GM23338 (cell line): ENCODE results near the gene CUX1.

Source experiments
- CREB1 ChIP-seq: fragments of 250-450 bp; sonication (Bioruptor Pico); IDR thresholded peaks from 2 replicates; pipeline ENCODE4 v1.5.0; 2020; ENCODE audit warnings: low read depth, mild to moderate bottlenecking, moderate library complexity
- EZH2 ChIP-seq: fragments of 200-600 bp; sonication (generic); IDR thresholded peaks from one replicate; pipeline ENCODE4 v1.8.0; 2017; ENCODE audit warnings: antibody characterized with exemption, mild to moderate bottlenecking, low read depth; ENCODE audit not compliant: unreplicated experiment
- EZH2phosphoT487 ChIP-seq: fragments of 200-600 bp; sonication (generic); IDR thresholded peaks from one replicate; pipeline ENCODE4 v1.8.1; 2018; ENCODE audit warnings: antibody characterized with exemption; ENCODE audit not compliant: unreplicated experiment
- JUNB ChIP-seq: IDR thresholded peaks from one replicate; pipeline ENCODE4 v1.6.1; 2016; ENCODE audit warnings: antibody characterized with exemption; ENCODE audit not compliant: unreplicated experiment
- NANOG ChIP-seq: IDR thresholded peaks from 2 replicates; pipeline ENCODE4 v1.6.1; 2016; ENCODE audit warnings: antibody characterized with exemption, borderline replicate concordance
- POLR2AphosphoS5 ChIP-seq: IDR thresholded peaks from 2 replicates; pipeline ENCODE4 v1.6.1; 2016; ENCODE audit warnings: antibody characterized with exemption, low read depth
- STAT1 ChIP-seq: IDR thresholded peaks from one replicate; pipeline ENCODE4 v1.6.1; 2016; ENCODE audit warnings: antibody characterized with exemption; ENCODE audit not compliant: unreplicated experiment
- ZNF114 ChIP-seq: fragments of 250-450 bp; sonication (Bioruptor Pico); IDR thresholded peaks from 2 replicates; pipeline ENCODE4 v1.5.0; 2020; ENCODE audit warnings: mild to moderate bottlenecking, moderate library complexity
- ZNF331 ChIP-seq: fragments of 250-450 bp; sonication (Bioruptor Pico); IDR thresholded peaks from 2 replicates; pipeline ENCODE4 v1.5.0; 2020; ENCODE audit warnings: low read depth, mild to moderate bottlenecking, moderate library complexity
- TF ChIP-seq, protein P1 (sequence below), 2 experiments: fragments of 200-600 bp in 1 of 2; sonication (generic) in 1 of 2; conservative IDR thresholded peaks; 2 replicates each; pipeline versions ENCODE4 v1.5.1 to v1.6.1; 2016 to 2017; ENCODE audit warnings: antibody characterized with exemption in 2 of 2, low read depth in 2 of 2, mild to moderate bottlenecking in 2 of 2, moderate library complexity in 1 of 2
- TF ChIP-seq, protein P2 (sequence below): IDR thresholded peaks from one replicate; pipeline ENCODE4 v1.6.1; 2018; ENCODE audit warnings: antibody characterized with exemption; ENCODE audit not compliant: unreplicated experiment

DNA sequence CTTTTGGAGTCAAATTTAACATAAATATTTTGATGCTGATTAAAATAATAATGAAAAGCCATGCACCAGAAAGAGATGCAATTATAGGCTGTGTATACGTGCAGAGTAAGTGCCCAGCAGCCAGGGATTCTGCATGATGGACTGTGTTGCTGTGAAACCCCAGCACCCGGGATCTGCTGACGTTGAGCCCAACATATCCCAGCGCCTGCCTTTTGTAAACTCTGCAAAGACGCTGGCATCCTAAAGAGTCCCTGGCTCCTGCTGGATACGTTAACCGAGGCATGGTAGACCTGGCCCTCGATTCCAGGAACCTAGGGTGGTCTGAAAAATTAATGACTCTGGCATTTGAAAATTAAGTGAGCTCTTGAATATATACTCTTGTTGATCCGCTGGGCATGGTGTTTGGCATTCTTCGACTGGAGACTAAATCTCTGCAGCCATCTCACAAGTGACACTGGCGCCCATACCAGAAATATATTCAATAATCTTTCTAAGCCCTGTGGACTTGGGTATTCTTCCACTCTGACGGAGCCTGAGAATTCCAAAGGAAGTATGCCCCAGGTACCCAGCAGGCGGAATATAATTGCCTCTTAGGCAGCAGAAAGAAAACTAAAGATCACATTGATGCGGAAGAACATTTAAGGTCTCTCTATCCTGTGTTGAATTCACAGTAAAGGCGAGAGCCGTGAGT, 278.0 kb downstream of the CUX1 start:
- TF ChIP-seq, protein P1, sequence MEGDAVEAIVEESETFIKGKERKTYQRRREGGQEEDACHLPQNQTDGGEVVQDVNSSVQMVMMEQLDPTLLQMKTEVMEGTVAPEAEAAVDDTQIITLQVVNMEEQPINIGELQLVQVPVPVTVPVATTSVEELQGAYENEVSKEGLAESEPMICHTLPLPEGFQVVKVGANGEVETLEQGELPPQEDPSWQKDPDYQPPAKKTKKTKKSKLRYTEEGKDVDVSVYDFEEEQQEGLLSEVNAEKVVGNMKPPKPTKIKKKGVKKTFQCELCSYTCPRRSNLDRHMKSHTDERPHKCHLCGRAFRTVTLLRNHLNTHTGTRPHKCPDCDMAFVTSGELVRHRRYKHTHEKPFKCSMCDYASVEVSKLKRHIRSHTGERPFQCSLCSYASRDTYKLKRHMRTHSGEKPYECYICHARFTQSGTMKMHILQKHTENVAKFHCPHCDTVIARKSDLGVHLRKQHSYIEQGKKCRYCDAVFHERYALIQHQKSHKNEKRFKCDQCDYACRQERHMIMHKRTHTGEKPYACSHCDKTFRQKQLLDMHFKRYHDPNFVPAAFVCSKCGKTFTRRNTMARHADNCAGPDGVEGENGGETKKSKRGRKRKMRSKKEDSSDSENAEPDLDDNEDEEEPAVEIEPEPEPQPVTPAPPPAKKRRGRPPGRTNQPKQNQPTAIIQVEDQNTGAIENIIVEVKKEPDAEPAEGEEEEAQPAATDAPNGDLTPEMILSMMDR (conservative IDR thresholded peaks at IDR 0.05; ENCODE audit: low read depth in 2 of 2), result no peak
- TF ChIP-seq ZNF331, result no peak
- TF ChIP-seq, protein P2, sequence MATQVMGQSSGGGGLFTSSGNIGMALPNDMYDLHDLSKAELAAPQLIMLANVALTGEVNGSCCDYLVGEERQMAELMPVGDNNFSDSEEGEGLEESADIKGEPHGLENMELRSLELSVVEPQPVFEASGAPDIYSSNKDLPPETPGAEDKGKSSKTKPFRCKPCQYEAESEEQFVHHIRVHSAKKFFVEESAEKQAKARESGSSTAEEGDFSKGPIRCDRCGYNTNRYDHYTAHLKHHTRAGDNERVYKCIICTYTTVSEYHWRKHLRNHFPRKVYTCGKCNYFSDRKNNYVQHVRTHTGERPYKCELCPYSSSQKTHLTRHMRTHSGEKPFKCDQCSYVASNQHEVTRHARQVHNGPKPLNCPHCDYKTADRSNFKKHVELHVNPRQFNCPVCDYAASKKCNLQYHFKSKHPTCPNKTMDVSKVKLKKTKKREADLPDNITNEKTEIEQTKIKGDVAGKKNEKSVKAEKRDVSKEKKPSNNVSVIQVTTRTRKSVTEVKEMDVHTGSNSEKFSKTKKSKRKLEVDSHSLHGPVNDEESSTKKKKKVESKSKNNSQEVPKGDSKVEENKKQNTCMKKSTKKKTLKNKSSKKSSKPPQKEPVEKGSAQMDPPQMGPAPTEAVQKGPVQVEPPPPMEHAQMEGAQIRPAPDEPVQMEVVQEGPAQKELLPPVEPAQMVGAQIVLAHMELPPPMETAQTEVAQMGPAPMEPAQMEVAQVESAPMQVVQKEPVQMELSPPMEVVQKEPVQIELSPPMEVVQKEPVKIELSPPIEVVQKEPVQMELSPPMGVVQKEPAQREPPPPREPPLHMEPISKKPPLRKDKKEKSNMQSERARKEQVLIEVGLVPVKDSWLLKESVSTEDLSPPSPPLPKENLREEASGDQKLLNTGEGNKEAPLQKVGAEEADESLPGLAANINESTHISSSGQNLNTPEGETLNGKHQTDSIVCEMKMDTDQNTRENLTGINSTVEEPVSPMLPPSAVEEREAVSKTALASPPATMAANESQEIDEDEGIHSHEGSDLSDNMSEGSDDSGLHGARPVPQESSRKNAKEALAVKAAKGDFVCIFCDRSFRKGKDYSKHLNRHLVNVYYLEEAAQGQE, result no peak
- no peak for TF ChIP-seq POLR2AphosphoS5
- no peak for TF ChIP-seq EZH2
- no peak for TF ChIP-seq EZH2phosphoT487
- TF ChIP-seq JUNB, result no peak
- TF ChIP-seq CREB1 (CRISPR knock-in tag), result no peak
- no peak for TF ChIP-seq NANOG
- TF ChIP-seq ZNF114, result no peak
- no peak for TF ChIP-seq STAT1
